ENCODE data around the gene CDHR2. TPM values are rescaled to one million over a fixed set of nuclear protein-coding genes. Genes with fewer than 3 reads are reported as not detected.

The CDHR2 gene
- total RNA-seq, 4 donors from 2014 or later: 0.10 to 0.23 TPM; not detected in 2

- Histone ChIP-seq H3K9me3 (no peaks in the 10 kb centered on the region), H3K36me3 (no peaks in the 10 kb centered on the region), H3K4me3 (no peak overlapping the region), H3K4me1 (no peaks in the 10 kb centered on the region), H3K27me3 (peaks cover 15% of the 10 kb centered on the region), H3K27ac (no peak overlapping the region)
- TF ChIP-seq POLR2A (IDR thresholded peaks at IDR 0.05): no peak
- TF ChIP-seq POLR2AphosphoS5 (IDR thresholded peaks at IDR 0.05): no peak
- no peak for TF ChIP-seq EP300 (IDR thresholded peaks at IDR 0.05)
- TF ChIP-seq CTCF (IDR thresholded peaks at IDR 0.05): no peak
- WGBS: 75% methylated on average over 7 of the region's 11 CpGs
- DNase-seq (ENCODE audit: low spot score in 2 of 2): no peak
Measured at GRCh38 chr5:176552332-176552869, 3.3 kb downstream of the CDHR2 start.

GRCh38 chr5:176553260-176554085, 4.3 kb downstream of the CDHR2 start:
- TF ChIP-seq POLR2AphosphoS5 (IDR thresholded peaks at IDR 0.05) (no peak), CTCF (IDR thresholded peaks at IDR 0.05) (no peak), POLR2A (IDR thresholded peaks at IDR 0.05) (no peak), EP300 (IDR thresholded peaks at IDR 0.05) (no peak)
- WGBS: 57% methylated on average over 18 of the region's 18 CpGs

GRCh38 chr5:176557846-176558245, 8.7 kb downstream of the CDHR2 start:
- H3K4me1 ChIP-seq: no peaks in the 10 kb centered on the region
- H3K9me3 ChIP-seq: peaks cover 5% of the 10 kb centered on the region
- H3K36me3 ChIP-seq: no peaks in the 10 kb centered on the region
- TF ChIP-seq EP300 (IDR thresholded peaks at IDR 0.05) (no peak), POLR2AphosphoS5 (IDR thresholded peaks at IDR 0.05) (no peak), CTCF (IDR thresholded peaks at IDR 0.05) (no peak), POLR2A (IDR thresholded peaks at IDR 0.05) (no peak)
- H3K4me3 ChIP-seq: no peak overlapping the region
- H3K27me3 ChIP-seq: peaks cover 22% of the 10 kb centered on the region
- no peak overlapping the region for H3K27ac ChIP-seq
- no peak for DNase-seq (ENCODE audit: low spot score in 2 of 2)
- 95% methylated on average over 13 of the region's 13 CpGs for WGBS

More at GRCh38 chr5:176553260-176554085, 4.3 kb downstream of the CDHR2 start:
- no peaks in the 10 kb centered on the region for H3K9me3 ChIP-seq
- H3K36me3 ChIP-seq: no peaks in the 10 kb centered on the region
- no peak for DNase-seq (ENCODE audit: low spot score in 2 of 2)
- no peaks in the 10 kb centered on the region for H3K4me1 ChIP-seq
- H3K4me3 ChIP-seq: no peak overlapping the region
- peaks cover 15% of the 10 kb centered on the region for H3K27me3 ChIP-seq
- H3K27ac ChIP-seq: no peak overlapping the region

GRCh38 chr5:176559683-176560082, 10.5 kb downstream of the CDHR2 start:
- no peak for DNase-seq (ENCODE audit: low spot score in 2 of 2)
- no peak overlapping the region for H3K27ac ChIP-seq
- H3K9me3 ChIP-seq: peaks cover 5% of the 10 kb centered on the region
- no peak overlapping the region for H3K4me3 ChIP-seq
- H3K27me3 ChIP-seq: peaks cover 16% of the 10 kb centered on the region
- 38% methylated on average over 5 of the region's 5 CpGs for WGBS
- TF ChIP-seq POLR2A (IDR thresholded peaks at IDR 0.05) (no peak), POLR2AphosphoS5 (IDR thresholded peaks at IDR 0.05) (no peak), EP300 (IDR thresholded peaks at IDR 0.05) (no peak), CTCF (IDR thresholded peaks at IDR 0.05) (no peak)
- H3K36me3 ChIP-seq: no peaks in the 10 kb centered on the region
- H3K4me1 ChIP-seq: no peaks in the 10 kb centered on the region

GRCh38 chr5:176560364-176560763, 11.2 kb downstream of the CDHR2 start:
- WGBS: 78% methylated on average over 8 of the region's 8 CpGs
- Histone ChIP-seq H3K36me3 (no peaks in the 10 kb centered on the region), H3K27me3 (peaks cover 16% of the 10 kb centered on the region), H3K4me3 (no peak overlapping the region), H3K4me1 (no peaks in the 10 kb centered on the region), H3K9me3 (peaks cover 5% of the 10 kb centered on the region), H3K27ac (no peak overlapping the region)
- no peak for DNase-seq (ENCODE audit: low spot score in 2 of 2)
- TF ChIP-seq POLR2AphosphoS5 (IDR thresholded peaks at IDR 0.05) (no peak), POLR2A (IDR thresholded peaks at IDR 0.05) (no peak), EP300 (IDR thresholded peaks at IDR 0.05) (no peak)

Measured in suprapubic skin (tissue), 4 donors.